ENCODE measurements around the gene ATP1A1. TPM values are rescaled to one million over a fixed set of nuclear protein-coding genes. Genes with fewer than 3 reads are reported as not detected.
A peak's percentile ranks its signal among the peaks of the same experiment; 100 is the strongest.

Gene ATP1A1
- total and polyA plus RNA-seq, 9 of the 15 experiments (the other 6 are each of a cell fraction or from before 2014, with no cell fraction given) = 99.3 to 513 (median 234) TPM

GRCh38 chr1:116387551-116387950 lies 14.5 kb downstream of the ATP1A1 start:
- Histone ChIP-seq H2AFZ (ENCODE audit: low read depth, low read length) (no peak overlapping the region), H3K4me1 (replicated peaks in 1 of 2; ENCODE audit: control insufficient read depth in 2 of 2, insufficient read depth in 2 of 2, low read length in 2 of 2) (peaks cover 0 to 20% of the 10 kb centered on the region in 2 experiments; a peak in 3 of 5 replicates), H3K9me3 (replicated peaks; ENCODE audit: control insufficient read depth, insufficient read depth, low read depth, low read length) (no peaks in the 10 kb centered on the region), H3K79me2 (ENCODE audit: control insufficient read depth, insufficient read depth, low read length) (peaks cover 21% of the 10 kb centered on the region), H3K27me3 (ENCODE audit: control insufficient read depth in 2 of 2, insufficient read depth in 2 of 2, low read length in 2 of 2) (no peaks in the 10 kb centered on the region), H3K9me1 (ENCODE audit: control insufficient read depth, insufficient read depth, low read length) (peaks cover 8% of the 10 kb centered on the region), H3K27ac (ENCODE audit: extremely low read depth, low read depth, low read length) (no peak overlapping the region), H3K4me2 (ENCODE audit: insufficient read depth, low read length) (no peak overlapping the region), H3K4me3 (no peak overlapping the region), H3K36me3 (ENCODE audit: control insufficient read depth, insufficient read depth, low read length) (peaks cover 91% of the 10 kb centered on the region), H4K20me1 (replicated peaks; ENCODE audit: control insufficient read depth, insufficient read depth, low read length) (peaks cover 11% of the 10 kb centered on the region), H3K9ac (ENCODE audit: insufficient read depth in 1 of 2, low read depth in 2 of 2, low read length in 2 of 2) (peak overlapping the region in 1 of 2 experiments; percentile 59; a peak in 1 of 4 replicates)
- ChIA-PET CTCF (ENCODE audit: low intra/inter-chr PET ratio) (no interaction called here), POLR2A (interaction anchor here (1.7 to 3.6 kb wide), 2 partner anchors 12 to 21 kb away, joined by 4 to 24 read pairs; no protein-coding TSS in a partner anchor)
- DNase-seq (ENCODE audit: extremely low read depth in 1 of 4, low spot score in 3 of 4) (no peak), ATAC-seq (no peak), FAIRE-seq (no peak)
- in situ Hi-C loops (cut with MboI) = no loop called here
- no TSS peak for BruUV-seq (replicated peaks)
- WGBS (ENCODE audit: insufficient coverage, low coverage, missing lambda C conversion rate) = 89% methylated on average over 6 of the region's 6 CpGs
- intact Hi-C loops (cut with micrococcal nuclease) = no loop called here
- TF ChIP-seq RBM25 (IDR thresholded peaks at IDR 0.05; ENCODE audit: low read depth, low read length, severe bottlenecking) = no peak
- TF ChIP-seq HNRNPL (IDR thresholded peaks at IDR 0.05; ENCODE audit: low read depth, low read length) = no peak
- TF ChIP-seq SFPQ (IDR thresholded peaks at IDR 0.05; ENCODE audit: low read depth, low read length) = no peak
- no peak for TF ChIP-seq RREB1 (CRISPR knock-in tag; IDR thresholded peaks at IDR 0.05)
- TF ChIP-seq ZNF561 (CRISPR knock-in tag; conservative IDR thresholded peaks at IDR 0.05) = no peak
- TF ChIP-seq POLR2G (IDR thresholded peaks at IDR 0.05; ENCODE audit: low read depth, low read length) = no peak
- no peak for TF ChIP-seq DDX20 (tag; IDR thresholded peaks at IDR 0.05; ENCODE audit: low read depth)
- no peak for TF ChIP-seq SMAD2 (IDR thresholded peaks at IDR 0.05; ENCODE audit: low read depth, low read length)
- TF ChIP-seq AFF1 (IDR thresholded peaks at IDR 0.05; ENCODE audit: low read depth in 1 of 2, partially characterized antibody in 2 of 2) = no peak
